Measurements from ENCODE around the gene PTPN6. TPM values are rescaled to one million over a fixed set of nuclear protein-coding genes. Genes with fewer than 3 reads are reported as not detected.

Gene PTPN6
- 8.9 and 13.0 TPM in 2 replicates for total RNA-seq

GRCh38 chr12:6950811-6951540 is at the start of gene PTPN6:
TSS of gene PTPN6 (plus strand) at chr12:6951356. CDS start at chr12:6951513, 157 bp downstream.

GRCh38 chr12:6904280-6905276 is 46.6 kb upstream of the PTPN6 start, which contains the start of gene LRRC23:
TSS of gene LRRC23 (plus strand) at chr12:6904822. CDS start at chr12:6905634, 812 bp downstream.

GRCh38 chr12:6914246-6914946 is 36.8 kb upstream of the PTPN6 start, which contains the start of gene ENO2:
TSS of gene ENO2 (plus strand) at chr12:6914580. CDS start at chr12:6915833, 1,253 bp downstream.

GRCh38 chr12:6927379-6928021 is 23.7 kb upstream of the PTPN6 start, which contains the start of gene ATN1:
TSS of gene ATN1 (plus strand) at chr12:6927959. CDS start at chr12:6934002, 6,043 bp downstream.

GRCh38 chr12:6943722-6944380 is 7.3 kb upstream of the PTPN6 start, which contains the start of the genes C12orf57 and RNU7-1:
TSS of gene C12orf57 (plus strand) at chr12:6944022. CDS start at chr12:6944122, 100 bp downstream.
TSS of gene RNU7-1 (plus strand) at chr12:6943816.

Other genes starting within 250 kb of the PTPN6 start
- gene COPS7A, start 227.3 kb upstream of the PTPN6 start, total RNA-seq, result 56.6 and 68.8 TPM in 2 replicates
- gene MLF2, start 198.2 kb upstream of the PTPN6 start, total RNA-seq, result 176 and 190 TPM in 2 replicates
- gene PTMS, start 185.0 kb upstream of the PTPN6 start, total RNA-seq, result 17.7 and 26.0 TPM in 2 replicates
- gene LAG3, start 178.8 kb upstream of the PTPN6 start, total RNA-seq, result 0.24 TPM in 1 of 2 replicates, not detected in the other
- gene CD4, start 161.8 kb upstream of the PTPN6 start, total RNA-seq, result not detected in 2 replicates
- 0.72 TPM in 1 of 2 replicates, not detected in the other for gene GPR162, start 129.5 kb upstream of the PTPN6 start, total RNA-seq
- gene P3H3, start 122.9 kb upstream of the PTPN6 start, total RNA-seq, result 22.2 and 39.3 TPM in 2 replicates
- gene GNB3, start 110.4 kb upstream of the PTPN6 start, total RNA-seq, result 0.24 TPM in 1 of 2 replicates, not detected in the other
- under 0.01 and 2.4 TPM in 2 replicates for gene CDCA3, start 100.1 kb upstream of the PTPN6 start, total RNA-seq
- gene USP5, start 99.2 kb upstream of the PTPN6 start, total RNA-seq, result 61.2 and 83.4 TPM in 2 replicates
- 1,092 and 1,488 TPM in 2 replicates for gene TPI1, start 83.8 kb upstream of the PTPN6 start, total RNA-seq
- gene SPSB2, start 78.1 kb upstream of the PTPN6 start, total RNA-seq, result 7.2 and 7.7 TPM in 2 replicates
- 11.3 and 11.7 TPM in 2 replicates for gene LRRC23, start 46.5 kb upstream of the PTPN6 start, total RNA-seq
- gene ENO2, start 36.8 kb upstream of the PTPN6 start, total RNA-seq, result 6.6 and 31.1 TPM in 2 replicates
- gene ATN1, start 23.4 kb upstream of the PTPN6 start, total RNA-seq, result 6.3 and 12.8 TPM in 2 replicates
- gene RNU7-1, start 7.5 kb upstream of the PTPN6 start, total RNA-seq, result not detected in 2 replicates
- gene C12orf57, start 7.3 kb upstream of the PTPN6 start, total RNA-seq, result 86.0 and 133 TPM in 2 replicates
- 218 and 285 TPM in 2 replicates for gene PHB2, start 19.3 kb downstream of the PTPN6 start, total RNA-seq
- gene EMG1, start 19.6 kb downstream of the PTPN6 start, total RNA-seq, result 68.8 and 101 TPM in 2 replicates
- 5.5 and 6.2 TPM in 2 replicates for gene LPCAT3, start 67.1 kb downstream of the PTPN6 start, total RNA-seq
- 1.1 and 11.6 TPM in 2 replicates for gene C1S, start 109.4 kb downstream of the PTPN6 start, total RNA-seq
- 1.1 and 8.0 TPM in 2 replicates for gene C1R, start 141.1 kb downstream of the PTPN6 start, total RNA-seq
- 16.4 and 18.3 TPM in 2 replicates for gene C1RL, start 157.9 kb downstream of the PTPN6 start, total RNA-seq
- not detected in 2 replicates for gene RBP5, start 177.5 kb downstream of the PTPN6 start, total RNA-seq
- 8.7 and 17.4 TPM in 2 replicates for gene CLSTN3, start 179.0 kb downstream of the PTPN6 start, total RNA-seq
- 30.7 and 31.6 TPM in 2 replicates for gene PEX5, start 238.3 kb downstream of the PTPN6 start, total RNA-seq